Activated CD4-positive, alpha-beta T cell treated with anti-CD3 and anti-CD28 coated beads for 48 hours (primary cell): ENCODE data around the gene UBE2U.

ENCODE experiments used
- DNase-seq: peaks from one replicate; pipeline ENCODE4 v3.0.0-alpha.2; 2020

The UBE2U gene

GRCh38 chr1:64203420-64203819, at the start of gene UBE2U:
Gene UBE2U (plus strand): TSS chr1:64203623. CDS start chr1:64204051, 428 bp downstream.
- no peak for DNase-seq

GRCh38 chr1:64155278-64155677, 48.1 kb upstream of the UBE2U start:
- no peak for DNase-seq

GRCh38 chr1:64161357-64161941, 42.0 kb upstream of the UBE2U start:
- DNase-seq, result no peak

GRCh38 chr1:64162151-64162550, 41.3 kb upstream of the UBE2U start:
- no peak for DNase-seq

- DNase-seq, result no peak
Observed at GRCh38 chr1:64162804-64163203, 40.6 kb upstream of the UBE2U start.

- no peak for DNase-seq
Observed at GRCh38 chr1:64163431-64163830, 40.0 kb upstream of the UBE2U start.

- no peak for DNase-seq
Observed at GRCh38 chr1:64163970-64164369, 39.5 kb upstream of the UBE2U start.

GRCh38 chr1:64166629-64167028, 36.8 kb upstream of the UBE2U start:
- DNase-seq, result no peak

- DNase-seq, result no peak
Observed at GRCh38 chr1:64167176-64167575, 36.2 kb upstream of the UBE2U start.

GRCh38 chr1:64171246-64171645, 32.2 kb upstream of the UBE2U start:
- DNase-seq, result no peak

- DNase-seq, result no peak
Observed at GRCh38 chr1:64171797-64172281, 31.6 kb upstream of the UBE2U start.

- no peak for DNase-seq
Observed at GRCh38 chr1:64172458-64172983, 30.9 kb upstream of the UBE2U start.

- no peak for DNase-seq
Observed at GRCh38 chr1:64173336-64173940, 30.0 kb upstream of the UBE2U start.

- no peak for DNase-seq
Observed at GRCh38 chr1:64175639-64176038, 27.8 kb upstream of the UBE2U start.

GRCh38 chr1:64176659-64177058, 26.8 kb upstream of the UBE2U start:
- DNase-seq, result no peak

- no peak for DNase-seq
Observed at GRCh38 chr1:64179588-64179987, 23.8 kb upstream of the UBE2U start.

- DNase-seq, result no peak
Observed at GRCh38 chr1:64182207-64182606, 21.2 kb upstream of the UBE2U start.

GRCh38 chr1:64183395-64184002, 19.9 kb upstream of the UBE2U start:
- no peak for DNase-seq

GRCh38 chr1:64184003-64184440, 19.4 kb upstream of the UBE2U start:
- no peak for DNase-seq

GRCh38 chr1:64186138-64186897, 17.1 kb upstream of the UBE2U start:
- DNase-seq, result no peak

GRCh38 chr1:64186898-64187280, 16.5 kb upstream of the UBE2U start:
- DNase-seq, result no peak

- no peak for DNase-seq
Observed at GRCh38 chr1:64187646-64188045, 15.8 kb upstream of the UBE2U start.

- DNase-seq, result no peak
Observed at GRCh38 chr1:64192290-64192689, 11.1 kb upstream of the UBE2U start.
